GM11168 (cell line): Measurements from ENCODE around the gene WDR11.
"Not testable (repeated sequence)": the region's sequence is repeated elsewhere in the genome, so short reads cannot be mapped to it uniquely, and the experiment has no call there.

Experiments
- in situ Hi-C: fragments of 300-500 bp; cut with MboI; formaldehyde crosslinking; loops from one replicate; pipeline ENCODE4 v1.12.0; 2022; ENCODE audit warnings: low sequenced_read_pairs; ENCODE audit not compliant: unreplicated experiment

WDR11 gene

DNA sequence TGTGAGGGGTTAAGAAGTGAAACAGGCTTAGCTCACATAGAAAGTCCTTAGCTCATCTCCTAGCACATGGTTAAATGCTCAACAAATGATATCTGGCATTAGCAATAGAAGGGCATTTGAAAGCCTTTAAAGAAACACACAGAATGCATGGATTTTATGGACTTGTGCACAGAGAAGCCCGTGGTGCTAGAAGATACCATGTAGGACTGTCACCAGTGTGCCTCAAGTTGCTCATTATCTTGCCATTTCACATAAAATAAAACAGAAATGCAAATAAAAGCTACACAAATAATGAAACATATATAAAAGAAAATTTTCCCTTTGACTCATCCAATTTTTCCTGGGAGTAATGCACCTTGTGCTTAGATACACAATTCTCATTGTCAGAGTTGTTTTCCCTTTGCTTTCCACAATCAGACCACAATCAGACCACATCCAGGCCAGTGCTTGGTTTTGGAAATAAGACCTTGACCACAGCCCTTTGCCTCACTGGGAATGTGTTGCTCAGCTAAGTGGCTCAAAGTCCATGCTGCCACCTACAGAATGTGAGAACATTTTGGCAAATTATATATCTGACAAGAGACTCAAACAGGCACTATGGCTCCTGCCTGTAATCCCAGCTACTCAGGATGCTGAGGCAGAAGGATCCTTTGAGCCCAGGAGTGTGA lies 9.5 kb upstream of the WDR11 start:
- in situ Hi-C loops = no loop called here

- in situ Hi-C loops = no loop called here
Observed at GRCh38 chr10:120854388-120854787, 3.2 kb downstream of the WDR11 start.

GRCh38 chr10:120861178-120861855 lies 10.2 kb downstream of the WDR11 start:
- in situ Hi-C loops = no loop called here

DNA sequence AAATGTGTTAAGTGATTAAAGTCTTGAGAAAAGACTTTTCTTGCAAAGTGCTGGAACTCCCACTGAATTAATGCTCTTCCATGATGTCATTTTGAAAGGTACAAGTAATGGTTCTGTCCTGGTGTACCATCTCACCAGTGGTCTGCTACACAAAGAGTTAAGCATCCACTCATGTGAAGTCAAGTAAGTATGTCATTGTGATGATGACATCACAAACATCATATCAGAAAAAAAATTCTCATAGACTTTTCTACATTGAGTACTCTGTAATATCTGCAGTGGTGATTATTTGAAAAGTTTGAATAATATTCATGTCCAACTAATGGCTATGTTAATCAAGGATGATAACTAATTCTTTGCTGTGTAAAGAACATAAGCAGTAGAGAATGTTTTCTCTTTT lies 22.6 kb downstream of the WDR11 start:
- in situ Hi-C loops = no loop called here

DNA sequence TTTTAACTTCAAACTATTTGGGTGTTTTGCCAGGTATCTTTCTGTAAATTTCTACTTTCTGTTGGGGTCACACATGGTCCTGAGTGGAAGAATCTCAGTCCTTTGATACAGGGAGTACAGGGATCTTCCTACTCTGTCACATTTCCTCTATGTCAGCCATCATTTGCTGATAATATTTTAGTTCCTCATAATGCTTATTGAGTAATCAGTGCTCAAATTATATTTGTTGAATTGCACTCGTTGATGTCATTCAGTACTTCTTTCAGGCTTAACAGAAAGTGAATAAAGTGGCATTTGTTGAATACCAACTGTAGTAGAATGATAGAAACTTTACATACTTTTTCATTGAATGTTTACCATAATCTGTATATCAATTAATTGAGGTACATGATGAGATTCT lies 31.9 kb downstream of the WDR11 start:
- in situ Hi-C loops = no loop called here

- in situ Hi-C loops = no loop called here
Observed at GRCh38 chr10:120887482-120887881, 36.3 kb downstream of the WDR11 start.

DNA sequence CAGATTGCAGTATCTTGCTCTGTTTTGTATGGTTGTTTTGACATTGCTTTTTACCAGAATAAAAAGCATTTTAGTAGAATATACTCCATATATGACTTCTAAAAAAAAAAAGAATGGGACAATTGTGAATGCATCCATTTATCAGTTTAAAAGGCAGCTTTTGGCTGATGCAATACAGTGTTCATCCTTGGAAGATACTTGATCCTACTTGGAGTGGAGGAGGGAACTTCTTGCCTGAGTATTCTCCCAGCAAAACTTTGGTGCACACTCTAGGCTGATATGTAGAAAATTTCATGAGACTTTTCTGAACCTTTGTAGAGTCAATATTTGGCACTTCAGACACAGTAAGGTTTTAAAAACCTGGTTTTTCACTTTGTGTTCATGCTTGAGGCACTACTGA lies 40.2 kb downstream of the WDR11 start:
- in situ Hi-C loops = no loop called here

DNA sequence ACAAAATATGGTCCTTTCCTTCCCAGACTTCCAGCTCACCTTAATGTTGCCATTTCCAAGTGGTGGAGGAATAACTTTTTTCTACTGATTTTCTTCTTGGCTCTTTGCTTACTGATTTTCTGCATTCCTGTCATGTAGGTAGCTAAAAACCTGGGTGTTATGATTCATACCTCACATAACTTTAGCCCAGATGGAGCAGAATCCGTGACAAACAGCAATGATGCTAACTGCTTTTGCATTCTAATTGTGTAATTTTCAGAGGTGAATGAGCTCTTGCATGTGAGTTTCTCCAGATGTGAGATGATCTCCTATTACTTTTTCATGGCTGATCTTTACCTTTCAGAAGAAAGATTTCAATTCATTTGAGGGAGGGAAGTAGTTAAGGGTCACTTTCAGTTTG lies 43.4 kb downstream of the WDR11 start:
- in situ Hi-C loops = no loop called here

- in situ Hi-C loops = no loop called here
Observed at GRCh38 chr10:120897343-120897742, 46.2 kb downstream of the WDR11 start.

DNA sequence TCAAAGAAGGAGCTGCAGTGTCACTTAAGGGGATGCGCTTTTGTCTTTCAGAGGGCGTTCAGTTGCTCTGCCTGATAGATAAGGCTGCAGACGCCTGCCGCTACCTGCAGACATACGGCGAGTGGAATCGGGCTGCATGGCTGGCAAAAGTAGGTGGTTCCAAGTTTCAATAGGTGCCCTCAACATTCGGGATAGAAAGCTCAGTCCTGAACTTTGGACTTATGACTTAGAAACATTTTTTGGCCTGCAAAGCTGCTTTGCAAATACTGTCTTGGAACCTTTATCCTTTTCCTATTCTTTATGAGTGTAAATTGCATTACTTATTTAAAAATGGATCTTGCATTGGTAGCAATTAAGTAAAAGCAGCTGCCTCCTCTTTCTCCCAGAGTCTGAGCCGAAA lies 54.1 kb downstream of the WDR11 start:
- in situ Hi-C loops = no loop called here

GRCh38 chr10:120917521-120918250 lies 66.5 kb downstream of the WDR11 start:
- in situ Hi-C loops = no loop called here

DNA sequence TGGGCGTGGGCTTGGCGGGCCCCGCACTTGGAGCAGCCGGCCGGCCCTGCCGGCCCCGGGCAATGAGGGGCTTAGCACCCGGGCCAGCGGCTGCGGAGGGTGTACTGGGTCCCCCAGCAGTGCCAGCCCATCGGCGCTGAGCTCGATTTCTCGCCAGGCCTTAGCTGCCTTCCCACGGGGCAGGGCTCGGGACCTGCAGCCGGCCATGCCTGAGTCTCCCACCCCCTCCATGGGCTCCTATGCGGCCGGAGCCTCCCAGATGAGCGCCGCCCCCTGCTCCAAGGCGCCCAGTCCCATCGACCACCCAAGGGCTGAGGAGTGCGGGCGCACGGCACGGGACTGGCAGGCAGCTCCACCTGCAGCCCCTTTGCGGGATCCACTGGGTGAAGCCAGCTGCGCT lies 72.7 kb downstream of the WDR11 start:
- in situ Hi-C loops = not testable (repeated sequence)

- in situ Hi-C loops = loop anchor here (25.0 kb wide), 2 partner anchors 811 to 961 kb away; no protein-coding TSS in a partner anchor
Observed at GRCh38 chr10:120926611-120927010, 75.4 kb downstream of the WDR11 start.

DNA sequence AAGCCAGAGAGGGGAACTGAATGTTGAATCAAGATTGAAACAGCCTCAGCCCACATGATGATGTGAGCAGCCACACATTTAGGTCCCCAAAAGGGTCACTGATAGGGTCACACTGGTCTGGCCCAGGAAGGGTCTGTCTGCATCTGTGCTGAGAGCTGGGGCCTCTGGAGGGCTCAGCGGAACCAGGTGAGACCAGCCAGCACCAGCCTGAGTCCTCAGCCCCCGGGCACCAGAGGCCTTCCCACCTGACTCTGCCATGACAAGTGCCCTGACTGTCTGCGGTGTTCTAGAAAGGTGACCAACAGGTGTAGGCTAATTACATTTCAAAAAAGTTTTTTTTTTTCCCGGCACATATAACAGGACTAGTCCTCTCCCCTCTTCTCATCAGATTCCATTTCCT lies 76.2 kb downstream of the WDR11 start:
- in situ Hi-C loops = loop anchor here (25.0 kb wide), 2 partner anchors 810 to 960 kb away; no protein-coding TSS in a partner anchor

DNA sequence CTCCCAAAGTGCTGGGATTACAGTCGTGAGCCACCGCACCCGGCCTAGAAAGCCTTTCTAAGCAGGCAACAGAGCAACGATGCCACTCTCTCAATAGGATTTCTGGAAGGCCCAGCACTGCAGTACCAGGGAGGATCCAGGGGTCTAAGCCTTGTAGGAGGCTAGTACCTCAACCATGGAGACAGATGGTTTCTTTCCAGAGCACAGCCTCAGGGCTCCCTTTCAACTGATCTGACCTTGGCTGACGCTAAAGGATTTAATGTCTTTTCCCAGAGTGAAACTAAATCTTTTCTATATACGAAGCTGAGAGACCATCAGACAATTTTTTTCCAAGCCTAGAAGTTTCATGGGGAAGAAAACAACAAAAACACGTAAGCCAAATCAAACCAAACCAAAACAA lies 78.0 kb downstream of the WDR11 start:
- in situ Hi-C loops = loop anchor here (25.0 kb wide), 2 partner anchors 808 to 958 kb away; no protein-coding TSS in a partner anchor

DNA sequence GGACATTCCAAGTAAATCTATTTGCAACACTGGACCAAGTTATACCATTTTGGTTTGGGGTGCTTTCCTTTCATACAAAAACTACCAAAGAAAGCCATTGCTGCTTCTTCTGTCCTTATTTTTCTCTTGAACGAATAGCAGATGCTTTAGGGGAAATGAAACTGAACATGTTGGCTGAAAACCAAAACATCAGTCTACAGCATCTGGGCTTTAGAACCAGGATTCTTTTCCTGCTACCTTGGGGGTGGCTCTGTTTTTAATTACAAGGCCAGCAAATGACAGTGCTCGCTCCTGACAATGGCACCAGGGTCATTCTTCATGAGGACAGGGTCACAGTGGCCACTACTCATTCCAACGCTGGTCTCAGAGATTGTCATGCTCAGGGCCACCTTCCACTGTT lies 80.3 kb downstream of the WDR11 start:
- in situ Hi-C loops = loop anchor here (25.0 kb wide), 2 partner anchors 806 to 956 kb away; no protein-coding TSS in a partner anchor

GRCh38 chr10:120931999-120932398 lies 80.8 kb downstream of the WDR11 start:
- in situ Hi-C loops = loop anchor here (25.0 kb wide), 2 partner anchors 805 to 955 kb away; no protein-coding TSS in a partner anchor

- in situ Hi-C loops = loop anchor here (25.0 kb wide), 2 partner anchors 798 to 948 kb away; no protein-coding TSS in a partner anchor
Observed at GRCh38 chr10:120938822-120939221, 87.7 kb downstream of the WDR11 start.

DNA sequence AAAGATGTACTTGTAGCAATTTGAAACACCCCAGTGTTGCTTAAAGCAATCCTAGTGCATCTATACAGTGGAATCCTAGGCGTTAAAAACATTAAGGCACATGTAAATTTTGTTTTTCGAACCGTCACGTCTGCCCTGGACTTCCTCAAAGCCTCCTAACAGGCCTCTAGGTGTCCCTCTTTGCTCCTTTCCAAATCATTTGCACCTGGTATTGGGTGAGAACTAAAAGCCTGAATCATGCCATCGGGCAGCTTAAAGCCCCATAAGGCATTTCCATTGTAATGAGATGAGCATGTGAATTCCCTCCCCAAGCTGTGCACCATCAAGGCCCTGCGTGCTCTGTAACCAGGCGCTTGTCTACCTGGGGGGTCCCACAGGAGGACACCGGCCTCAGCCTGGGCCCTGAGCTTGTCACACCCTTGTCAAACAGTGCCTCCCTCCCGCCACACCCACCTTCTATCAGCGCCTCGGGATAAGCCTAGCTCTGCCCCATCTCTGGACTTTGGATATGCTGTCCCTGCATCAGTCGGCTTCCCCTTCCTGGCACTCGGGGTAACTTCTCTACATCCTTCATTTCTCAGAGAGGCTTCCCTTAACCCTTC lies 89.2 kb downstream of the WDR11 start:
- in situ Hi-C loops = loop anchor here (25.0 kb wide), 2 partner anchors 797 to 947 kb away; no protein-coding TSS in a partner anchor

DNA sequence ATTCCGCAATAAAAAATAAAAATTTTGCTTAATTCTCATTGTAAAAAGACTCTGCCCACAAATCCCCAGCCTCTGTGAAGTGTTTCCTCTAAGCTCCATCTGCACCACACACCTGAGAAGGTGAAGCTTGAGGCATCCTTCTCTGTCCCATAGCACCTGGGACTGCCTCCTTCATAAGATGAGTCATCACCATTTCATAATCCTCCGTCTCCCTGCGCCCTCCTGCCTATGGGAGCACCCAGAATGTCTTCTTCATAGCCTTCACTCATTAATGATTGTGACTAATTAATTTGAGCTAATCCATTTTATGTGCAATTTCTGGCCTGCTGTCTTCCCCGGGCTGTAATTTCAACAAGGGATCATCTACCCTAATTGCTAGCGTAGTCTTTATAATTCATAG lies 90.3 kb downstream of the WDR11 start:
- in situ Hi-C loops = loop anchor here (25.0 kb wide), 2 partner anchors 796 to 946 kb away; no protein-coding TSS in a partner anchor
